ENCODE results near the gene GSTA4.

- TF ChIP-seq, protein P1, sequence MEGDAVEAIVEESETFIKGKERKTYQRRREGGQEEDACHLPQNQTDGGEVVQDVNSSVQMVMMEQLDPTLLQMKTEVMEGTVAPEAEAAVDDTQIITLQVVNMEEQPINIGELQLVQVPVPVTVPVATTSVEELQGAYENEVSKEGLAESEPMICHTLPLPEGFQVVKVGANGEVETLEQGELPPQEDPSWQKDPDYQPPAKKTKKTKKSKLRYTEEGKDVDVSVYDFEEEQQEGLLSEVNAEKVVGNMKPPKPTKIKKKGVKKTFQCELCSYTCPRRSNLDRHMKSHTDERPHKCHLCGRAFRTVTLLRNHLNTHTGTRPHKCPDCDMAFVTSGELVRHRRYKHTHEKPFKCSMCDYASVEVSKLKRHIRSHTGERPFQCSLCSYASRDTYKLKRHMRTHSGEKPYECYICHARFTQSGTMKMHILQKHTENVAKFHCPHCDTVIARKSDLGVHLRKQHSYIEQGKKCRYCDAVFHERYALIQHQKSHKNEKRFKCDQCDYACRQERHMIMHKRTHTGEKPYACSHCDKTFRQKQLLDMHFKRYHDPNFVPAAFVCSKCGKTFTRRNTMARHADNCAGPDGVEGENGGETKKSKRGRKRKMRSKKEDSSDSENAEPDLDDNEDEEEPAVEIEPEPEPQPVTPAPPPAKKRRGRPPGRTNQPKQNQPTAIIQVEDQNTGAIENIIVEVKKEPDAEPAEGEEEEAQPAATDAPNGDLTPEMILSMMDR (optimal IDR thresholded peaks at IDR 0.05 in 1 of 3, IDR thresholded peaks at IDR 0.05 in 1 of 3, conservative IDR thresholded peaks at IDR 0.05 in 1 of 3; ENCODE audit: extremely low read depth in 1 of 3, insufficient read depth in 2 of 3, low read length in 3 of 3), result no peak
- TF ChIP-seq EZH2 (IDR thresholded peaks at IDR 0.05; ENCODE audit: low read length), result no peak
These were observed 40.6 kb upstream of the GSTA4 start for GRCh38 chr6:53035549-53036213.

Measured in keratinocyte (primary cell).